Neuronal stem cell (in vitro differentiated cells): ENCODE data around the gene CACNA1C.

Experiments
- DNase-seq: peaks from one replicate; pipeline ENCODE4 v3.0.0-alpha.2; 2013; ENCODE audit warnings: low spot score
- H2AFZ ChIP-seq: one replicate; pipeline ENCODE4 v1.6.1; 2013; ENCODE audit warnings: mild to moderate bottlenecking, low read length, inconsistent platforms
- H2AK5ac ChIP-seq: 2 replicates; pipeline ENCODE4 v1.6.1; 2013; ENCODE audit warnings: low read depth, mild to moderate bottlenecking, inconsistent platforms, low read length, moderate library complexity, mixed read lengths
- H2BK120ac ChIP-seq: 2 replicates; pipeline ENCODE4 v1.6.1; 2013; ENCODE audit warnings: low read depth, mild to moderate bottlenecking, inconsistent platforms, low read length, moderate library complexity, mixed read lengths
- H2BK12ac ChIP-seq: one replicate; pipeline ENCODE4 v1.6.1; 2013; ENCODE audit warnings: low read length, inconsistent platforms
- H2BK15ac ChIP-seq: 2 replicates; pipeline ENCODE4 v1.6.1; 2013; ENCODE audit warnings: mild to moderate bottlenecking, low read length, inconsistent platforms, mixed read lengths
- H2BK5ac ChIP-seq: one replicate; pipeline ENCODE4 v1.6.1; 2013; ENCODE audit warnings: inconsistent platforms, mild to moderate bottlenecking, low read length, moderate library complexity
- H3K14ac ChIP-seq: one replicate; pipeline ENCODE4 v1.6.1; 2013; ENCODE audit warnings: low read length, inconsistent platforms
- H3K18ac ChIP-seq: 2 replicates; pipeline ENCODE4 v1.6.1; 2013; ENCODE audit warnings: low read length, inconsistent platforms
- H3K23ac ChIP-seq: 2 replicates; pipeline ENCODE4 v1.6.1; 2013; ENCODE audit warnings: low read depth, mild to moderate bottlenecking, mixed read lengths, low read length, inconsistent platforms; ENCODE audit not compliant: poor library complexity
- H3K27ac ChIP-seq: replicated peaks from 3 replicates; pipeline ENCODE4 v1.5.1; 2013; ENCODE audit warnings: low read length, inconsistent platforms
- H3K27me3 ChIP-seq, 3 experiments: 2 replicates each; pipeline ENCODE4 v1.6.1; 2013; ENCODE audit warnings: low read length in 3 of 3, mild to moderate bottlenecking in 2 of 3, inconsistent platforms in 1 of 3, low read depth in 1 of 3, mixed read lengths in 1 of 3, moderate library complexity in 1 of 3; ENCODE audit not compliant: control insufficient read depth in 3 of 3, insufficient read depth in 3 of 3
- H3K36me3 ChIP-seq, 2 donors: replicated peaks in 1 of 2; 2 replicates each; pipeline ENCODE4 v1.6.1; 2013; ENCODE audit warnings: low read length in 2 of 2; ENCODE audit not compliant: control insufficient read depth in 2 of 2, insufficient read depth in 2 of 2
- H3K4ac ChIP-seq: 2 replicates; pipeline ENCODE4 v1.6.1; 2013; ENCODE audit warnings: inconsistent platforms, mild to moderate bottlenecking, low read length, moderate library complexity
- H3K4me1 ChIP-seq, 2 donors: 1 replicate in 1 of 2; 2 replicates in 1 of 2; pipeline ENCODE4 v1.6.1; 2013; ENCODE audit warnings: low read length in 2 of 2, low read depth in 1 of 2; ENCODE audit not compliant: control insufficient read depth in 2 of 2, insufficient read depth in 1 of 2
- H3K4me2 ChIP-seq: one replicate; pipeline ENCODE4 v1.6.1; 2013; ENCODE audit warnings: mild to moderate bottlenecking, low read length, inconsistent platforms; ENCODE audit not compliant: insufficient read depth, poor library complexity, severe bottlenecking
- H3K4me3 ChIP-seq, 2 donors: 2 replicates each; pipeline ENCODE4 v1.5.1; 2013; ENCODE audit warnings: low read length in 2 of 2, mild to moderate bottlenecking in 2 of 2, inconsistent platforms in 1 of 2, moderate library complexity in 1 of 2
- H3K79me1 ChIP-seq: one replicate; pipeline ENCODE4 v1.6.1; 2013; ENCODE audit warnings: low read depth, mild to moderate bottlenecking, inconsistent platforms, low read length, moderate library complexity
- H3K9ac ChIP-seq: one replicate; pipeline ENCODE4 v1.6.1; 2013; ENCODE audit warnings: mild to moderate bottlenecking, low read depth, low read length, inconsistent platforms; ENCODE audit not compliant: poor library complexity
- H3K9me3 ChIP-seq, 2 donors: replicated peaks in 1 of 2; 2 replicates each; pipeline versions ENCODE3 to v1.6.1; 2013; ENCODE audit warnings: low read length in 2 of 2, mild to moderate bottlenecking in 2 of 2, inconsistent platforms in 1 of 2, low read depth in 1 of 2, mixed read lengths in 1 of 2, moderate library complexity in 1 of 2; ENCODE audit not compliant: control insufficient read depth in 2 of 2, insufficient read depth in 1 of 2
- H4K8ac ChIP-seq: one replicate; pipeline ENCODE4 v1.6.1; 2013; ENCODE audit warnings: low read depth, mild to moderate bottlenecking, inconsistent platforms, low read length, moderate library complexity
- H4K91ac ChIP-seq: one replicate; pipeline ENCODE4 v1.6.1; 2013; ENCODE audit warnings: low read length, low read depth, mild to moderate bottlenecking, inconsistent platforms; ENCODE audit not compliant: poor library complexity
- whole genome bisulfite sequencing, 2 donors: extraction: QIAGEN DNeasy Blood & Tissue Kit; methylation state at CpG; one replicate each; pipeline ENCODE4 v1.1.7; 2013; ENCODE audit warnings: missing lambda C conversion rate in 2 of 2, mixed read lengths in 1 of 2; ENCODE audit not compliant: insufficient read length in 2 of 2, insufficient replicate concordance in 1 of 2; ENCODE audit errors: extremely low coverage in 2 of 2; 5-methylcytosine and 5-hydroxymethylcytosine counted together

CACNA1C gene

GRCh38 chr12:2343681-2344080, 290.9 kb downstream of the CACNA1C start:
- H3K14ac ChIP-seq, result no peak overlapping the region
- no peak overlapping the region for H3K23ac ChIP-seq
- H2BK5ac ChIP-seq, result no peak overlapping the region
- H2BK120ac ChIP-seq, result no peak overlapping the region
- DNase-seq, result no peak
- H2AK5ac ChIP-seq, result no peak overlapping the region
- no peak overlapping the region for H4K8ac ChIP-seq
- H2BK15ac ChIP-seq, result no peak overlapping the region
- no peaks in the 10 kb centered on the region for H3K36me3 ChIP-seq
- no peak overlapping the region for H3K9ac ChIP-seq
- H3K79me1 ChIP-seq, result peaks cover 3% of the 10 kb centered on the region
- H3K18ac ChIP-seq, result no peak overlapping the region
- H3K4me1 ChIP-seq, result peaks cover 0 to 3% of the 10 kb centered on the region in 2 donors
- H4K91ac ChIP-seq, result no peak overlapping the region
- H3K4ac ChIP-seq, result no peak overlapping the region
- WGBS, 2 donors, result no CpG with 5 or more reads among the region's 4 CpGs
- H3K9me3 ChIP-seq, result no peaks in the 10 kb centered on the region
- no peak overlapping the region for H3K4me3 ChIP-seq
- H3K4me2 ChIP-seq, result no peak overlapping the region
- H3K27me3 ChIP-seq, result no peaks in the 10 kb centered on the region
- no peak overlapping the region for H3K27ac ChIP-seq
- H2BK12ac ChIP-seq, result no peak overlapping the region
- no peak overlapping the region for H2AFZ ChIP-seq

GRCh38 chr12:2344476-2344875, 291.7 kb downstream of the CACNA1C start:
- no peak overlapping the region for H2BK15ac ChIP-seq
- H3K4me1 ChIP-seq, result peaks cover 0 to 3% of the 10 kb centered on the region in 2 donors

DNA sequence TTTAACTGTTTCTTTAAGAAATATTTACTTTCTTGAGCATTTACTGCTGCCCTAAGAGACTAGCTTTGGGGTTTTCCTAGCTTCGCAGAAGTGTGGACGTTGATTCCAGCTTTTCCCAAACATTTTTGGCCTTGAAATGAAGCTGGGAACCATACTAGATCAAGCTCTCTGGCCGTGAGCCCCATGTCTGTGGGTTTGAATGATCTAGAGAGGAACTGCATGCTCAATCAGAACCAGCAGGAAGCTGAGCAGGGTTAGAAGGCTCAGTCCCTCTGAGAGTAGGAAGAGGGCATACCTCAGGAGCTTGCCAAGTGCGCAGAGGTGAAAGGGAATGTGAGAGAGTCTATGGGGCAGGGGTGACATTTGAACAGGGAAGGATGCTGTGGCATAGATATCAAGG, 292.1 kb downstream of the CACNA1C start:
- WGBS, 2 donors, result no CpG with 5 or more reads among the region's 4 CpGs

More at GRCh38 chr12:2344476-2344875, 291.7 kb downstream of the CACNA1C start:
- Histone ChIP-seq H3K9ac (no peak overlapping the region), H3K36me3 (no peaks in the 10 kb centered on the region), H3K79me1 (peaks cover 3% of the 10 kb centered on the region), H2BK12ac (no peak overlapping the region), H3K14ac (no peak overlapping the region), H3K27ac (no peak overlapping the region), H3K27me3 (no peaks in the 10 kb centered on the region), H4K91ac (no peak overlapping the region), H3K4me3 (no peak overlapping the region), H3K9me3 (no peaks in the 10 kb centered on the region), H2AK5ac (no peak overlapping the region), H4K8ac (no peak overlapping the region), H2AFZ (no peak overlapping the region), H2BK5ac (no peak overlapping the region), H3K4me2 (no peak overlapping the region), H3K23ac (no peak overlapping the region), H3K18ac (no peak overlapping the region), H3K4ac (no peak overlapping the region), H2BK120ac (no peak overlapping the region)
- DNase-seq, result no peak
- no CpG with 5 or more reads among the region's 2 CpGs for WGBS, 2 donors

GRCh38 chr12:2345902-2346301, 293.1 kb downstream of the CACNA1C start:
- no peak overlapping the region for H2BK120ac ChIP-seq
- H3K4me2 ChIP-seq, result no peak overlapping the region
- H2BK12ac ChIP-seq, result no peak overlapping the region
- no peak for DNase-seq
- no peaks in the 10 kb centered on the region for H3K9me3 ChIP-seq
- no peak overlapping the region for H2BK15ac ChIP-seq
- peaks cover 3% of the 10 kb centered on the region for H3K79me1 ChIP-seq
- no peaks in the 10 kb centered on the region for H3K27me3 ChIP-seq
- H2AK5ac ChIP-seq, result no peak overlapping the region
- no peak overlapping the region for H4K91ac ChIP-seq
- H3K4me3 ChIP-seq, result no peak overlapping the region
- H2AFZ ChIP-seq, result no peak overlapping the region
- peak overlapping the region; percentile 27 for H3K23ac ChIP-seq
- H3K36me3 ChIP-seq, result no peaks in the 10 kb centered on the region
- no peak overlapping the region for H3K9ac ChIP-seq
- peaks cover 0 to 3% of the 10 kb centered on the region in 2 donors for H3K4me1 ChIP-seq
- WGBS, 2 donors, result no CpG with 5 or more reads among the region's 11 CpGs
- no peak overlapping the region for H4K8ac ChIP-seq
- H2BK5ac ChIP-seq, result no peak overlapping the region
- no peak overlapping the region for H3K14ac ChIP-seq
- no peak overlapping the region for H3K27ac ChIP-seq
- no peak overlapping the region for H3K4ac ChIP-seq
- H3K18ac ChIP-seq, result peak overlapping the region; percentile 40

More for the DNA sequence above, 292.1 kb downstream of the CACNA1C start:
- Histone ChIP-seq H3K4ac (no peak overlapping the region), H2BK12ac (no peak overlapping the region), H3K14ac (no peak overlapping the region), H2BK15ac (no peak overlapping the region), H3K9me3 (no peaks in the 10 kb centered on the region), H4K8ac (no peak overlapping the region), H3K27me3 (no peaks in the 10 kb centered on the region), H3K36me3 (no peaks in the 10 kb centered on the region), H2AFZ (no peak overlapping the region), H3K79me1 (peaks cover 3% of the 10 kb centered on the region), H3K18ac (no peak overlapping the region), H3K4me1 (peaks cover 0 to 3% of the 10 kb centered on the region in 2 donors), H3K9ac (no peak overlapping the region), H3K4me3 (no peak overlapping the region), H4K91ac (no peak overlapping the region), H3K27ac (no peak overlapping the region), H3K4me2 (no peak overlapping the region), H2BK120ac (no peak overlapping the region), H2BK5ac (no peak overlapping the region), H3K23ac (no peak overlapping the region), H2AK5ac (no peak overlapping the region)
- no peak for DNase-seq
